Cortex of kidney (tissue), 1 donor: ENCODE measurements around the gene ART4.

ENCODE experiments used
- DNase-seq: peaks from one replicate; lab custom pipeline; 2025; lab: John Stamatoyannopoulos, UW

ART4 gene, protein sequence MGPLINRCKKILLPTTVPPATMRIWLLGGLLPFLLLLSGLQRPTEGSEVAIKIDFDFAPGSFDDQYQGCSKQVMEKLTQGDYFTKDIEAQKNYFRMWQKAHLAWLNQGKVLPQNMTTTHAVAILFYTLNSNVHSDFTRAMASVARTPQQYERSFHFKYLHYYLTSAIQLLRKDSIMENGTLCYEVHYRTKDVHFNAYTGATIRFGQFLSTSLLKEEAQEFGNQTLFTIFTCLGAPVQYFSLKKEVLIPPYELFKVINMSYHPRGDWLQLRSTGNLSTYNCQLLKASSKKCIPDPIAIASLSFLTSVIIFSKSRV

DNA sequence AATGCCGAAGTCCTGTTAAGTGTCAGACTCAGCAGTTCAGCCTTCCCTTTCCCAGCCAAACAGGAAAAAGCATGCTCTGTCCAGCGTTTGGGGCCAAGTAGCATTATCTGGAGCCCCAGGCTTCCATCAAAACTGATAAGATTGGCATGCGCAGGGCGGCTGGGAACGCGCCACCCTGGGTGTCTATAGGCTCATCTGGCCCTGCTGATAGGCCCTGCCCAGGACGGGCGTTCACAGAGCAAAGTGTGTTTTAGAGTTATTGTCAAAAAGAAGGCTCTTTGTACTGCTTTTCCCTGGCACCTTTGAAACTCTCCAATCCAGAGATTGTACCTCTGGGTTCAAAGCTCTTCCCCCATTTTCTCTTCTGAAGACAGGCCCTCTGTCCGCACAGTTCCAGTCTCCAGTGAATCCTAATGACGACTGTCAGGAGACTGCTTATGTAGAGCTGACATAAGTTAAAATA is at the start of gene ART4:
Gene ART4, minus strand, starts transcription at position 102 of the 463 bp plus-strand sequence. CDS start 413 bp downstream, outside the sequence.
- no peak for DNase-seq

GRCh38 chr12:14892726-14893505 is 49.6 kb upstream of the ART4 start:
- DNase-seq = no peak

DNA sequence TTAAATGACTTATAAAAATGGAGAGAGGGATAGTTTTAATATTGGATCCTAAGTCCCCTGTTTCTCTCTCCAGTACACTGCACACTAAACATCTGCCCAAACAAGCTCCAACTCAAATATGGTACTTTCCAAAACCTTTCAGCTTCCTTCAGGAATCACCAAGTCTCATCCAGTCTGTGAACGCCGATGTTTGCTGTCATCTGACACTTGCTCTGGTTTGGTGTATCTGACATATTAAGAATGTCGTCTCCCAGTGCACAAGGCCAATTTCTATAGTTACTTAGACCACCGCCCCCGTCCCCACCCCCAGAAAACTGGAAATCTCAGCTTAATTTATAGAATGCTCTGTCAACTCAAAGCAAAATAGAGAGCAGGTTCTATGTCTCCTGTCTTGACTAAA is 47.4 kb upstream of the ART4 start:
- DNase-seq = no peak

DNA sequence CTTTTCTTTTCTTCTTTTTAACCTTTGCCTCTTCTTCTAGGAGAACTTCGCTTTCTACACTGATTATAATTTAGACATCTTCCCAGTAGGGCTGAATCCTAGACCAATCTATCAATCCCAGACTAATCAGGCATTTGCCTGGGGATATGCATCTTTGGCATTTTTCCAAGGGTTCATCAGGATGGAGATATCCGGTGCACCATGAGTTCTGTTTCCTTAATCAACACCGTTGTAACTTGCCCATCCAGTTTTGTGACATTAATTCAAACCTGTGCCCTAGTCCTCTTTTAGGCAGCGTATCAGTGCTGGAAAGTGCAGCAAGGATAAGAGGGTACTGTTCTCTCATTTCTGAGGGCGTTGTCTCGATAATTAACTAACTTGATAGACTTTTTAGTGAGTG is 42.9 kb upstream of the ART4 start:
- DNase-seq = no peak

GRCh38 chr12:14885718-14886221 is 42.4 kb upstream of the ART4 start, which contains the start of gene MGP:
Gene MGP, minus strand, starts transcription at chr12:14885854. Its CDS starts 63 bp downstream, at chr12:14885791.
- DNase-seq = no peak

- DNase-seq = no peak
Measured at GRCh38 chr12:14884458-14884878, 41.1 kb upstream of the ART4 start.

GRCh38 chr12:14883686-14884085 is 40.4 kb upstream of the ART4 start:
- DNase-seq = no peak

DNA sequence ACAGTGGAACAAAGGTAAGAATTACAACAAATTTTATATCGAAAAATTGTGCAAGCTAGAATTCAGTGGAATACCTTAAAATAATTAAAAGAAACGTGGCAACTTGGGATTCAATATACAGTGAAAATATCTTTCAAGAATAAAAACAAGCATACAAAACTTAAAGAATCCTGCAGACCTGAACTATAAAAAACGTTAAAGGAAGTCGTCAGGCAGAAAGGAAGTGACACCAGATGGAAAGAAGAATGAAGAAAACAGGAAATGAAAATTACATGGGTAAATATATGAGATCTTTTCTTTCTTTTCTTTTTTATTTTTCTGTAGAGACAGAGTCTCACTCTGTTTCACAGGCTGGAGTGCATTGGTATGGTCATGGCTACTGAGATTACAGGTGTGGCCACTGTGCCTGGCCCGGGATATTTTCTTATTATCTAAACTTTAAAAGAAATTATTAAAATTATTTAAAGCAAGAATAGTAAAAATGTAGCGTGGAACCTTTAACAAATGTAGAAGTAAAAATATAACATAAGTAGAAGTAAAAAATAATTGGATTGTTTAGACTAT is 37.6 kb upstream of the ART4 start:
- no peak for DNase-seq

GRCh38 chr12:14879222-14879933 is 36.1 kb upstream of the ART4 start:
- DNase-seq = no peak

DNA sequence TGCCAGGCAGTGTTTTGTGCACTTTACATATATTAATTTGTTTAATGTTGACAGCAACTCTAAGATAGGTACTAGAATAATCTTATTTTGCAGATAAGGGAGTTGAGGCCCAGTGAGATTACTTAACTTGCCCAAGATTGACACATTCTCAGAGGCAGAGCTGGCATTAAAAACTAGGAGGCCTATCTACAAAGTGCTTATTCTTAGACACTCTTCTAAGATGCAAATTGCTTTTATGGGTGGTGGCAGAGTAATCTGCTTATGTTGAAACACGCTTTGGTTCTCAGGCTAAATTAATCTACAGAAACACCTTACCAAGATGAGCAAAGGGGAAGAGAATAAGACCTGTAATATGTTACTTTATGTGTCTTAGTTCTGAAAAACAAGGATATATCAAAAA is 35.2 kb upstream of the ART4 start:
- DNase-seq = no peak

DNA sequence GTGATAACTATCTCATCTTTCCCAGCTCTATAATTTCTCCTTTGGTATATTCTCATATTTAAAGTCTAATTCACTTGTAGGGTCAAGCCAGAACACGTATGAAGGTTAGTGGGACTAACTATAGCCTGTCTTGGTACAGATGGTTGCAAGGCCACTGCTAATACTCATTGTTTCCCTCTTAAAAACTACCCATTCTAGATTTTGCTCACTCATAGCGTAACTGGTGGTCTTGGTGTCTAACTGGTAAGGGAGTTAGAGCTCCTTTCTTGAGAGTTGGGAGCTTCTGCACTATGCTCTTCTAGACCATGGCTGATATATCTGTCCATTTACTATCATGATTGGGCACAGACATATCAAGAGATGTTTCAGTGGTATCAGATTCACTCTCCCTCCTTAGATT is 33.5 kb upstream of the ART4 start:
- no peak for DNase-seq

- no peak for DNase-seq
Measured at GRCh38 chr12:14874882-14875281, 31.6 kb upstream of the ART4 start.

DNA sequence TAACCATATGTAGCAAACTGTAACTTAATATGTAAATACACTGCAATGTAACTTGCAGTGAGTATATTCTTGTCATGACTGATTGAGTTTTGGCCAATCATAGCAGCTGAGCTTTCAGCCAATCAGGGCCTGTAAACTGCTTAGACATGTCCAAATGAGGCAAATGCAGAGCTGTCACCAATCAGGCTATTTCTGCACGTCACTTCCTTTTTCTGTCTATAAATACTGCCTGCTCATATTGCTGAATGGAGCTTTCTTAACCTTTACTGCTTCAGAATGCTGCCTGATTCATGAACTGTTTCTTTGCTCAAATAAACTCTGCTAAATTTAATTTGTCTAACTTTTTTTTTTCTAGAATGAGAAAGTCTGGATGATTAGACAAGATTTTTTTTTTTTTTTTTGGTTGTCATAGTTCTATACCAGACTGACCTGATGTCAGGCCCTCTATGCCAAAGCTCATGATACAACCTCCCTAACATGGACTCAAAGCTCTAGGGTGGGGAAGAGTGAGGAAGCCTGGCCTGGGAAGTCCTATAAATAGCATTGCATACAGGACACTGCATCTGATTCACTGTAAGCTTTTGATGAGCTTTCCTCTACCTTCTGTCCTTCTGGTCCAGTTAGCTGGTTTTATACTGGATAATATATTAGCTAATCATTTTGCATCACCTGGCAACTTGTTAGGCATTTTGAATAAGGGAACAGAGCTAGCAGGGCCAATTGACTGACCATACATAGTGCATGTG is 30.3 kb upstream of the ART4 start:
- no peak for DNase-seq

- DNase-seq = no peak
Measured at GRCh38 chr12:14871886-14872285, 28.6 kb upstream of the ART4 start.

DNA sequence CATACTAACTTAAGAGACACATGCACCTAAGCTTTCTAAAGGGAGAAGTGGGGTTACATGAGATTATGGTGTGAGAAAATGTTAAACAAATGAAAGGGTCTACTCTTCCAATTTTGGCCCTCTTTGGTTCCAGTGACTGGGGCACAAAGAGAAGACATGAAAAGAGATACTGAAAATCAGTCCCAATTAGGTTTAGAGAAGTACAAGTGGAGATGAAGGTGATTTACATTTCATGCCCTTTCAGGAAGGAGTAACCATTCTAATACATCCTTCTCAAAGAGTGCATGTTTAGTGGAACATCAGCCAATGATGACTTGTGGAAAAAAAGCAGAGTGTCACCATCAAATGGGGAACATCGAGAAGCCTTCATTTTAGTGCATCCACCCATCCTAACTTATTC is 27.9 kb upstream of the ART4 start:
- no peak for DNase-seq

- DNase-seq = no peak
Measured at GRCh38 chr12:14868916-14869506, 25.7 kb upstream of the ART4 start.

GRCh38 chr12:14860490-14860889 is 17.2 kb upstream of the ART4 start:
- DNase-seq = no peak

- DNase-seq = no peak
Measured at GRCh38 chr12:14858513-14858912, 15.2 kb upstream of the ART4 start.

DNA sequence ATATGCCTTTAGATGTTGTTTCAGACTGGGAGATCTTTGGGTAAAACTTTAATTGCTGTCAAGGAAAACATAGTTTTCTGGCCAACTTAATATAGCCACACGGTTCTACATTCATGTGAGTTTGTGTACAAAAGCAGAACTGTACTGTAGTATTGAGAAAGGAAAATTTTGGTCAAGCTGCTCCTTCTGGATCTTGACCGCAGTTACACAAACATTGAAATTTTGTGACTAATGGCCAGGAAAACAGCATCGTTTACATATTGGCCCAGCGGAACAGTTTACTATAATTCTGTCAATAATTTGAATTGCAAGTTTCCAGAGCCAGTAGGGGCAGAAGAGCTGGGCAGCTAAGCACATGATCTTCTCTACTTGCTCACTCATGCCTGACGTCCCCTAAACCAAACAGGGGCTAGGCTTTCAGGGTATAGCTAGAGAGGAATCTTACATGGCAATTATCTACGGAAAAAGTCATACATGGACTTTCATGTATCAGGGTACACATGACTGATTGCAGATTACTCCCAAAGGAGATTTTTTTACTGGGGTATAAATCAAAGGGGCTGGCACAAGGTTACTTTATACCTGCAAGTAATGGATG is 11.4 kb upstream of the ART4 start:
- DNase-seq = no peak

DNA sequence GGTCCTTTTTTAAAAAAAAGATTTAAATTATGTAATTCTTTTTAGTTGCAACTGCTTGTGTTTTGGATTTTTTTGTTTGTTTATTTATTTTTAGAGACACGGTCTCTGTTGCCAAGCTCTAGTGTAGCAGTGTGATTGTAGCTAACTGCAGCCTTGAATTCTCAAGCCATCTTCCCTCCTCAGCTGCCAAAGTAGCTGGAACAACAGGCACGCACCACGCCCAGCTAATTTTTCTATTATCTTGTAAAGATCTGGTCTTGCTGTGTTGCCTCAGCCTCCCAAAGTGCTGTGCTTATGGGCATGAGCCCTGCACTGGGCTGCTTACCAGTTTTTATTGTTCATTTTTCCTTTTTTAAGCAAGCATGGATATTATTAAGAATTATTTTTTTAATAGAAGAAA is 10.6 kb upstream of the ART4 start:
- DNase-seq = no peak

DNA sequence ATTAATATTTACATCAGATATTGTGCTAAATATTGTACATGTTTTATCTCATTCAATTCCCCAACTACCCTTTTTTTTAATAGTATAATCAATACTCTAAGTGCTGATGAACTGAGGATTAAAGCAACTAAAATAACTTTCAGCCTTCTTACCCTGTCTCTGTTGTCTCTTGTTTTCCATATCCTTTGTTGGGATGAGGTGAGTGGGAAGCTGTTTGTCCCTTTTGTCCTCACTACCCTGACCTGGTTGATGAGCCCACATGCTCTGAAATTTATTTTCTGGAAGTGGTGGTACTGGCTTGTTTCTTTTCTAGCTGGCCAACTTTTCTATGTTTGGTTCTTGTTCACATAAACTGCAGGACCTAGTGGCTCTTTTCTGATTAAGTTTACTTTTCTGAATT is 9.6 kb upstream of the ART4 start:
- no peak for DNase-seq
